ENCODE results near the gene ZEB1. TPM values are rescaled to one million over a fixed set of nuclear protein-coding genes. Genes with fewer than 3 reads are reported as not detected.

The ZEB1 gene
- total RNA-seq, 1 donor from 2014 or later = 38.8 TPM

GRCh38 chr10:31368724-31369123 is 49.7 kb downstream of the ZEB1 start:
- Histone ChIP-seq H2AFZ (replicated peaks) (no peak overlapping the region), H3K9ac (no peak overlapping the region), H3K27me3 (no peaks in the 10 kb centered on the region), H3K27ac (no peak overlapping the region), H3K4me2 (no peak overlapping the region), H3K4me3 (no peak overlapping the region), H3K4me1 (no peaks in the 10 kb centered on the region), H3K79me2 (ENCODE audit: low read depth) (peaks cover 14% of the 10 kb centered on the region), H4K20me1 (ENCODE audit: low read depth) (peaks cover 28% of the 10 kb centered on the region), H3F3A (ENCODE audit: low read depth) (no peaks in the 10 kb centered on the region), H3K36me3 (no peaks in the 10 kb centered on the region), H3K9me3 (ENCODE audit: low read depth) (no peaks in the 10 kb centered on the region)
- Mint-ChIP-seq H3K9me3 (no peaks in the 10 kb centered on the region), H3K36me3 (peaks cover 2% of the 10 kb centered on the region), H3K4me3 (no peak overlapping the region), H3K27ac (no peak overlapping the region), H3K4me1 (no peaks in the 10 kb centered on the region), H3K27me3 (ENCODE audit: insufficient read depth, low read depth) (peaks cover under 1% of the 10 kb centered on the region)
- DNase-seq (ENCODE audit: low spot score) = no peak
- TF ChIP-seq CTCF (IDR thresholded peaks at IDR 0.05) = no peak
- no peak for TF ChIP-seq EZH2 (IDR thresholded peaks at IDR 0.05)
- TF ChIP-seq EZH2phosphoT487 (IDR thresholded peaks at IDR 0.05) = no peak

GRCh38 chr10:31372439-31372838 is 53.4 kb downstream of the ZEB1 start:
- no peak overlapping the region for H3K9ac ChIP-seq
- H3K4me1 ChIP-seq = no peaks in the 10 kb centered on the region
- H3K9me3 Mint-ChIP-seq = no peaks in the 10 kb centered on the region
- H3K27me3 Mint-ChIP-seq (ENCODE audit: insufficient read depth, low read depth) = no peaks in the 10 kb centered on the region
- H3K4me2 ChIP-seq = no peak overlapping the region
- H4K20me1 ChIP-seq (ENCODE audit: low read depth) = peaks cover 41% of the 10 kb centered on the region
- peaks cover 14% of the 10 kb centered on the region for H3K79me2 ChIP-seq (ENCODE audit: low read depth)
- H3K4me3 Mint-ChIP-seq = no peak overlapping the region
- H3K27me3 ChIP-seq = no peaks in the 10 kb centered on the region
- no peaks in the 10 kb centered on the region for H3K36me3 ChIP-seq
- no peaks in the 10 kb centered on the region for H3K4me1 Mint-ChIP-seq
- H3K4me3 ChIP-seq = no peak overlapping the region
- no peaks in the 10 kb centered on the region for H3F3A ChIP-seq (ENCODE audit: low read depth)
- H3K27ac Mint-ChIP-seq = no peak overlapping the region
- TF ChIP-seq EZH2phosphoT487 (IDR thresholded peaks at IDR 0.05) = no peak
- no peak for TF ChIP-seq EZH2 (IDR thresholded peaks at IDR 0.05)
- no peak for TF ChIP-seq CTCF (IDR thresholded peaks at IDR 0.05)
- no peak overlapping the region for H3K27ac ChIP-seq
- no peak overlapping the region for H2AFZ ChIP-seq (replicated peaks)
- no peak for DNase-seq (ENCODE audit: low spot score)
- no peaks in the 10 kb centered on the region for H3K36me3 Mint-ChIP-seq
- H3K9me3 ChIP-seq (ENCODE audit: low read depth) = no peaks in the 10 kb centered on the region

- no peak overlapping the region for H3K27ac Mint-ChIP-seq
- Histone ChIP-seq H3K27me3 (no peaks in the 10 kb centered on the region), H3K9ac (no peak overlapping the region), H3K79me2 (ENCODE audit: low read depth) (peaks cover 14% of the 10 kb centered on the region), H3F3A (ENCODE audit: low read depth) (no peaks in the 10 kb centered on the region), H3K9me3 (ENCODE audit: low read depth) (no peaks in the 10 kb centered on the region), H2AFZ (replicated peaks) (no peak overlapping the region), H3K36me3 (no peaks in the 10 kb centered on the region), H3K4me1 (no peaks in the 10 kb centered on the region), H3K4me3 (no peak overlapping the region), H4K20me1 (ENCODE audit: low read depth) (peaks cover 41% of the 10 kb centered on the region), H3K27ac (no peak overlapping the region), H3K4me2 (no peak overlapping the region)
- no peak for DNase-seq (ENCODE audit: low spot score)
- H3K36me3 Mint-ChIP-seq = no peaks in the 10 kb centered on the region
- no peaks in the 10 kb centered on the region for H3K4me1 Mint-ChIP-seq
- no peaks in the 10 kb centered on the region for H3K9me3 Mint-ChIP-seq
- H3K27me3 Mint-ChIP-seq (ENCODE audit: insufficient read depth, low read depth) = no peaks in the 10 kb centered on the region
- no peak overlapping the region for H3K4me3 Mint-ChIP-seq
- TF ChIP-seq CTCF (IDR thresholded peaks at IDR 0.05) (no peak), EZH2 (IDR thresholded peaks at IDR 0.05) (no peak), EZH2phosphoT487 (IDR thresholded peaks at IDR 0.05) (no peak)
These were observed 55.2 kb downstream of the ZEB1 start for GRCh38 chr10:31374146-31374696.

All from neural progenitor cell (in vitro differentiated cells).